Lower leg skin (tissue), 4 donors: ENCODE data around the gene CTBP1. TPM values are rescaled to one million over a fixed set of nuclear protein-coding genes. Genes with fewer than 3 reads are reported as not detected.
A peak's percentile ranks its signal among the peaks of the same experiment; 100 is the strongest.

Experiments used
- DNase-seq, 2 donors: peaks; one replicate each; pipeline ENCODE4 v3.0.0-alpha.2; 2019; ENCODE audit warnings: low spot score in 2 of 2
- H3K4me3 ChIP-seq: fragments of 200-600 bp; sonication (generic); 2 replicates; pipeline ENCODE4 v1.5.1; 2017; ENCODE audit warnings: mild to moderate bottlenecking, low read depth; ENCODE audit not compliant: poor library complexity, severe bottlenecking
- POLR2A ChIP-seq, 2 donors: fragments of 450-650 bp; IDR thresholded peaks; one replicate each; pipeline ENCODE4 v1.6.1; 2016 to 2017; ENCODE audit warnings: antibody characterized with exemption in 2 of 2, mild to moderate bottlenecking in 1 of 2, moderate library complexity in 1 of 2
- WGBS, 2 donors: methylation state at CpG; one replicate each; pipeline ENCODE4 v1.1.5; 2018; 5-methylcytosine and 5-hydroxymethylcytosine counted together
- intact Hi-C: fragments of 100-400 bp; cut with DNase I; formaldehyde crosslinking; loops from one replicate; pipeline ENCODE4 v1.15.0; 2023; ENCODE audit warnings: low total_unique reads
- total RNA-seq, 4 donors: library from RNA; depleted of rRNA; stranded (reverse); fragments of >200 nt; gene quantifications; one replicate each; pipeline ENCODE4 v1.1.0, GENCODE V29; 2016
- TF ChIP-seq, protein P1 (sequence below), 3 donors: fragments of 450-650 bp; IDR thresholded peaks; one replicate each; pipeline ENCODE4 v1.5.1; 2016; ENCODE audit warnings: antibody characterized with exemption in 3 of 3, mild to moderate bottlenecking in 3 of 3, moderate library complexity in 2 of 3

The CTBP1 gene
- total RNA-seq, 4 donors from 2014 or later: 124 to 195 (median 148) TPM

DNA sequence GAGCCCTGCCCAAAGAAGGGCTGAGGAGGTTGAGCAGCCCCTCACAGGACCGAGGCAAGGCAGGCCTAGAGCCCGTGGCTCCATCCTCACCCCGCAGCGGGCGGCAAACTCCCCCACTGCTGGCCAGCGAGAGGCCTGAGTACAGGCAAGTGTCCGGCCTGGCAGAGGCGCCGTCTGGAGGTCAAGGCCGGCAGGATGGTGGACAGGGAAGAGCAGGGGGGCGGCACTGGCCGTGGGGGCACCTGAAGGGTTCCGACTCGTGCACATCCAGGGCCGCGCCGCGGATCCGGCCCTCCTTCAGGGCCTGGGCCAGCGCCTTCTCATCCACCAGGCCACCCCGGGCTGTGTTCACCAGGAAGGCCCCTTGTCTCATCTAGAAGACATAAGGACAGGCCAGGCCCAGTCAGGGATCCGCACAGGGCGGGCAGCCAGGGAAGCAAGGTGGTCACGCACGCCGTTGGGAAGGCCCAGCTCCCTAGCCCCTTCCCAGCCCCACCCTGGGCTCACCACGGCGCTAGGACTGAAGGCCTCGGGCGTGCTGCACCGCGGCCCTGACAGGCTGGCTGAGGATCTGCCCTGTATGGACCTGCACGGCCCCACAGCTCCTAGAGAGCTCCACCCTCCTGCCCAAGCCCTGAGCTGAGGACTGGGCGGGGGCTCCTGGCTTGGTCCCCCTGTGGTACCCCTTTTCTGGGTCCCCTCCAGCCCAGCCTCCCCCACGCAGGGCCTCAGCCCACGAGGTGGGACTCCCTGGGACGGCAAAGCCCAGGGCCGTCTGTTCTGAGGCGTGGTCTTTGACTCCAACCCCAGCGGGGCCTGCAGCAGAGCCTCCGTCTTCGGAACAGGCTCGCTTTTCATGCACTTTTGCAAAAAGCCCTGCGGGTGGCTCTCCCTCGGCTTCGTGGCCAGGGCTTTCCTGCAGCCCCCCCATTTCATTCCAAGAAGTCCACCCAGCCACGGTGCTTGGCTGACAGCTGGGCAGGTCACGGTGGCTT lies 34.5 kb downstream of the CTBP1 start:
- DNase-seq: no peak

DNA sequence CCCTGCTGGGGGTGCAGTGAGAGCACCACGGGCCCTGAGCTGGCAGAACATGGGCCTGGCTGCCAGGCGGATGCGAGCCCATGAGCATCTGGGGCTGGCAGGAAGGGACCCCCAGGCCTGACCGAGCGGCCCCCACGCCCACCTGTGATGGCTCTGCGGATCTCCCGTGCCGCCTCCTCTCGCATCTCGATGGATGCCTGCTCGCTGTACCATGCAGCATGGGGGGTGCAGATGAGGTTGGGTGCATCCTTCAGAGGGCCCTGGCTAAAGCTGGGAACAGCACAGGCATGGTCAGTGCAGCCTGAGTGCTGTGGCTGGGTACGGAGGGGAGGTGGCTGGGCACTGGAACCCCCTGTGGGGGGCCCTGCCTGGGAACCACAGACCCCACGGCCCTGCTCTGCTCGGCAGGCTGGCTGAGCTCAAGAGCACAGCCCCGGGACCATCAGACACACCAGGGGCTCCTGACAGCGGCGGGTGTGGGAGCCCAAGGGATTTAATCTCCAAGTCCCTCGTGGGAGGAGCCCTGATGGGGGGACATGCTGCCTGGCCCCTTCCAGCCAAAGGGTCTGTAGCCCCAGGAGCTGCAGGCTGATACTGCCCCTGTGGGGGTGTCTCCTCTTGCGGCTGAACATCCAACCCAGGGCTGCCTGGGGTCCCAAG lies 35.5 kb downstream of the CTBP1 start:
- DNase-seq: no peak
- WGBS, 2 donors: 93 to 95% methylated on average over 13 to 19 of the region's 20 CpGs
- no peak overlapping the region for H3K4me3 ChIP-seq
- intact Hi-C loops: no loop called here
- TF ChIP-seq, protein P1, sequence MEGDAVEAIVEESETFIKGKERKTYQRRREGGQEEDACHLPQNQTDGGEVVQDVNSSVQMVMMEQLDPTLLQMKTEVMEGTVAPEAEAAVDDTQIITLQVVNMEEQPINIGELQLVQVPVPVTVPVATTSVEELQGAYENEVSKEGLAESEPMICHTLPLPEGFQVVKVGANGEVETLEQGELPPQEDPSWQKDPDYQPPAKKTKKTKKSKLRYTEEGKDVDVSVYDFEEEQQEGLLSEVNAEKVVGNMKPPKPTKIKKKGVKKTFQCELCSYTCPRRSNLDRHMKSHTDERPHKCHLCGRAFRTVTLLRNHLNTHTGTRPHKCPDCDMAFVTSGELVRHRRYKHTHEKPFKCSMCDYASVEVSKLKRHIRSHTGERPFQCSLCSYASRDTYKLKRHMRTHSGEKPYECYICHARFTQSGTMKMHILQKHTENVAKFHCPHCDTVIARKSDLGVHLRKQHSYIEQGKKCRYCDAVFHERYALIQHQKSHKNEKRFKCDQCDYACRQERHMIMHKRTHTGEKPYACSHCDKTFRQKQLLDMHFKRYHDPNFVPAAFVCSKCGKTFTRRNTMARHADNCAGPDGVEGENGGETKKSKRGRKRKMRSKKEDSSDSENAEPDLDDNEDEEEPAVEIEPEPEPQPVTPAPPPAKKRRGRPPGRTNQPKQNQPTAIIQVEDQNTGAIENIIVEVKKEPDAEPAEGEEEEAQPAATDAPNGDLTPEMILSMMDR (IDR thresholded peaks at IDR 0.05): no peak

More for the DNA sequence above, 34.5 kb downstream of the CTBP1 start:
- TF ChIP-seq, protein P1 (IDR thresholded peaks at IDR 0.05): no peak
- TF ChIP-seq POLR2A (IDR thresholded peaks at IDR 0.05): no peak
- 74 to 77% methylated on average over 31 to 37 of the region's 48 CpGs for WGBS, 2 donors
- no peak overlapping the region for H3K4me3 ChIP-seq
- intact Hi-C loops: no loop called here

DNA sequence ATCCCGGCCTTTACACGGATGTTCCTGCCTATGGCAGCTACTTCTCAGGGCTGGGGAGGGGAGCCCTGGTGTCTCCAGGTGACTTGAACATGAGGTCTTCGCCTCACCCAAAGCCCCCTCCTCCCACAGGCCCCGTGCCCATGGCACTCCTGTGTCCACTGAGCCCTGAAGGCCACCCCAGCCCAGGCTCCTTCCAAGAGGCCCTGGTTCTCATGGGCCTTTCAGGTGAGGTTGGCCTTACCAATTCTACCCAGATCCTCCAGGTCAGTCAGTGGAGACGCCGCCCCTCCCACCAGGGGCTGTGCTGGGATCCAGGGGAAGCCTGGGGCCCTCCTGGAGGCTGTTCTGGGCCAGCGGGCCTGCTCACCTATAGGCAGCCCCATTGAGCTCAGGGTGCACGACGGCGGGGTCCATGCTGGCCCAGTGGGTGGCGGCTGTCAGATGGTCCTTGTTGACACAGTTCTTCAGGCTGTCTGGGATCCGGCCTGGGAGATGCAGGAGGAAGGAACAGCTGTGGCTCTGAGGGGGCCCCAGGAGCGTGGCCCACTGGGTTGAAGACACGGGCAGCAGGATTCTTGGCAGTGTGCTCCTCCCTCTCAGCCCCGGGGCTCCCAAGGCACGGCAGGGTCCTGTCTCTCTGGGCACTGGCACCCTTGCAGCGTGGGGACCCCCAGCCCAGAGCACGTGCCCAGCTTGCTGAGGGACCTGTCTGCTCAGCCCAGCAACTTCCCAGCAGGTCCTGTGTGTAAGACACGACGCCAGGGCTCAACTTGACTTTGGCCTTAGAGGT lies 36.2 kb downstream of the CTBP1 start:
- no peak for TF ChIP-seq POLR2A (IDR thresholded peaks at IDR 0.05)
- TF ChIP-seq, protein P1 (IDR thresholded peaks at IDR 0.05): no peak
- intact Hi-C loops: no loop called here
- no peak overlapping the region for H3K4me3 ChIP-seq
- DNase-seq: no peak
- 79 to 88% methylated on average over 13 to 18 of the region's 20 CpGs for WGBS, 2 donors

DNA sequence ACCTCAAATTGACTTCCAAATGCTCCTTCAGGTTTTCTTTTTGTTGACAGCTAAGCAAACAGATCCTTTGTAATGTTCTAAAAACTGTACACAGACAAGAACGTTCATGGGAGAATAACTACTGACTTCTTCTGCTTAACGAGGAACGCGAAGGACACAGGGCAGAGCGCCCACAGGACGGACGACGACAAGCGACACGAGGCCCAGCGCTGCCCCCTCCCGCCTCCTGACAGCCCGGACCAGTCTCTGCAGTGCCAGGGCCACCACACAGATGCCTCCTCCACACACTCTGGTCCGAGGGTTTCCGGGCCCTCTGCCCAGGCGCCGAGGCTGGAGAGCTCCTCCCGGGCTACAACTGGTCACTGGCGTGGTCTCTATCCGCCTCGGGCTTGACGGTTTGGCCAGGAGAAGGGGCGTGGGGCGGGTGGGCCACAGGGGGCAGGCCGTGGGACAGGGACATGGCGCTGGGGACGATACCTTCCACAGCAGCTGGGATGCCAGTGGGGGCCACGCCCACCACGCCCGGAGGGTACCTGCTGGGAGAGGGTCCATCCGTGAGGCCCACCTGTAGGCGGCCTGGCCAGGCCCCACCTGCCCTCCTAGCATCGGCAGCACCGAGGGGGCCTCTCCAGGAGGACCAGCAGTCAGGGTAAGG lies 36.9 kb downstream of the CTBP1 start:
- WGBS, 2 donors: 39 to 61% methylated on average over 16 to 29 of the region's 34 CpGs
- intact Hi-C loops: no loop called here
- TF ChIP-seq POLR2A (IDR thresholded peaks at IDR 0.05): no peak
- TF ChIP-seq, protein P1 (IDR thresholded peaks at IDR 0.05): no peak
- DNase-seq: no peak
- no peak overlapping the region for H3K4me3 ChIP-seq

DNA sequence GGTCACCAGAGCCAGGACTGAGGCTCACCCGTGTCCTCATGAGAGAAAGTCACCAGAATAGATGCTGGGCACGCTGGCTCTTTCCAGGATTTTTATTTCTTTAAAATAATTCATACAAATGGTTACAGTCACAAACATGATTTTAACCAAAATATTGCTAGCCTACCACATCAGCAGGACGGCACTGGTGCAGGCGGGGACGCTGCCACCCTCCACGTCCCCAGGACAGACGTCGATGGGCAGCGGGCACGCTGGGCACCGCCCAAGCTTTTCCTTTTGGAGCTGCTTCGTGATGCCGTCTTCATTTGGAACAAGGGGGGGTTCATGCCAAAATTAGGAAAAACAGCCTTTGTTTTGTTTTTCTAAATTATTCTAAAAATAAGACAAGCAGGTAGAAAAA lies 37.6 kb downstream of the CTBP1 start:
- DNase-seq: peak in 1 of 2 donors; percentile 69
- WGBS, 2 donors: 80 to 81% methylated on average over 13 of the region's 13 CpGs
- H3K4me3 ChIP-seq: no peak overlapping the region
- TF ChIP-seq, protein P1 (IDR thresholded peaks at IDR 0.05): no peak
- no peak for TF ChIP-seq POLR2A (IDR thresholded peaks at IDR 0.05)
- intact Hi-C loops: no loop called here
